Airway epithelial cell (primary cell): ENCODE data around the gene CD160. TPM values are rescaled to one million over a fixed set of nuclear protein-coding genes. Genes with fewer than 3 reads are reported as not detected.

Source experiments
- total RNA-seq: library from RNA; depleted of rRNA; stranded (reverse); fragments of >200 nt; gene quantifications from 2 replicates; pipeline ENCODE4 v1.2.3, GENCODE V29; 2015

The CD160 gene, protein sequence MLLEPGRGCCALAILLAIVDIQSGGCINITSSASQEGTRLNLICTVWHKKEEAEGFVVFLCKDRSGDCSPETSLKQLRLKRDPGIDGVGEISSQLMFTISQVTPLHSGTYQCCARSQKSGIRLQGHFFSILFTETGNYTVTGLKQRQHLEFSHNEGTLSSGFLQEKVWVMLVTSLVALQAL
- not detected in 2 replicates for total RNA-seq

DNA sequence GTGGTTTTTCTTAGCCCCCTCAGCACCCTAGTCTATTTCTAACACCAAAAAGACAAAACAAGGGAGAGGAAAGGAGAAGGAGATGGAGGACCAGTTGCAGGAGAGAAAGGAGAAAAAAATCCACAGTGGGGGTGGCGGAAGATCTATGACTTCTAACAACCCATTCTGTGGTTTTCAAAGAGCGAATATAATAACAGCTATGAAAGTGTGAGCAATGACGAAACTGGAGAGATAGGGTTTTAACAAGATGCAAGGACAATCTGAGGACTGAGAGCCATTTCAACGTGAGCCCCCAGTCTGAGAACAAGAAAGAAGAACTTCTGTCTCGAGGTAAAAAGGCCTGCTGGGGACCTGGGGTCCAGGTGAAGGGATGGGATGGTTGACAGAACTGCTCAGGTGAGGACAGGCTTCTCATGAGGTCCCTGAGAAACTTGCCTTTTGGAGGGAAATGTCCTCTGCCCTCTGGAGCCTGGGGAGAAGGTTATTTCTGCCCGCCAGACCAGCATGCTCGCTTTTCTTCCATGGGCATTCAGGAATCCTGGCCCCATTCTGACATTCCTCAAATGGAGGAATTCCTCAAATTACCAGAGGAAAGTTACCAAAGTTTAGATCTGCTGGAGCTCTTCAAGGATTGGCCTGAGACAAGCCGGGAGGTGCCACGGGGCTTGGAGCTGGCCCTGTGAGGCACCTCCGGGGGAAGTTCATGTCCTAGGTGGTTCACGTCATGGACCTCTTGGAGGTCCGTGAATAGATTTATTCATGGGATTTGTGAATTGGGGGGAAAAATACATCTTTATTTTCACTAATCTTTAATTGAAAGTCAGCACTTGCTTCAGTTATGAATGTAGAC is at the start of gene CD160:
Gene CD160, plus strand, starts transcription at position 270 of the 850 bp plus-strand sequence. CDS start 8,829 bp downstream, outside the sequence.

DNA sequence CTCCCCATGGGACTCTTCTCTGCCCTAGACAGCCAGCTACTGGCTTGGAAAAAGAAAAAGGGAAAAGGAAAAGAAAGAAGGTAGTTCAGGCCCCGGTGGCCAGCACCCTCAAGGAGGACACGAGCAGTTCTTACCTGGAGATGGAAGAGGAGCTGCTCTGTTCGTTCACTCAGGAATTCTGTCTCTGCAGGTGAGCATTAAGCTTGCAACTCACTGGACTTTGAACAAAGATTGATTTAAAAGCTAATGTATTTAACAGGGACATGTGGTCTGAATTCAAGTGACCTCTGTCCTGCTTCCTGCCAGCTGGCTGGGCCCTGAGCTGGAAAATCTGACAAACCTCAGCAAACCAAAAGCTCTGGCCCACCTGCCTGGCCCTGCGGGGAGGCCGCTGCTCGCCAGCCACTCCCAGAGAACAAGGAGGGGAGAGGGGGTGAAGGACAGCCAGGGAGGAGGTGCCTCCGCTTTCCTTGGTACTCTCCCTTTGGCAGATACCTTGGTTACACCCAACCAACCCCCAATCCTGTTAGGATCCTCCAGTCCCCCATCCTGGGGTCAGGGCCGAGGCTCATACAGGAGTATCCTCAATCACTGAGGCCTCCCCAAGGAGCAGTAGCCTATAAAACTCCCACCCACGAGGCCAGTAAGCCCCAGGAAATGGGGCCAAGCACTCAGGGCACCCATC is 12.0 kb upstream of the CD160 start, which contains the start of gene PDZK1:
Gene PDZK1, minus strand, starts transcription at position 186 of the 685 bp plus-strand sequence. CDS start 19,347 bp downstream, outside the sequence.

Other genes starting within 250 kb of the CD160 start
- 15.9 and 27.6 TPM in 2 replicates for gene GPR89A, start 111.5 kb upstream of the CD160 start, total RNA-seq
- 0.42 and 0.56 TPM in 2 replicates for gene PDZK1, start 12.1 kb upstream of the CD160 start, total RNA-seq
- gene RNF115, start 104.6 kb downstream of the CD160 start, total RNA-seq: 4.0 and 5.9 TPM in 2 replicates
- 21.5 and 26.1 TPM in 2 replicates for gene POLR3C, start 104.7 kb downstream of the CD160 start, total RNA-seq
- 2.5 and 5.1 TPM in 2 replicates for gene NUDT17, start 126.1 kb downstream of the CD160 start, total RNA-seq
- gene PIAS3, start 139.6 kb downstream of the CD160 start, total RNA-seq: 36.7 and 53.5 TPM in 2 replicates
- 16.9 and 19.6 TPM in 2 replicates for gene ANKRD35, start 166.4 kb downstream of the CD160 start, total RNA-seq
- gene ITGA10, start 190.6 kb downstream of the CD160 start, total RNA-seq: 0.65 and 1.4 TPM in 2 replicates
- 28.5 and 31.9 TPM in 2 replicates for gene PEX11B, start 199.2 kb downstream of the CD160 start, total RNA-seq
- gene RBM8A, start 208.0 kb downstream of the CD160 start, total RNA-seq: 173 and 381 TPM in 2 replicates
- 11.7 and 11.8 TPM in 2 replicates for gene LIX1L, start 238.5 kb downstream of the CD160 start, total RNA-seq
- gene ANKRD34A, start 245.1 kb downstream of the CD160 start, total RNA-seq: 0.28 and 0.49 TPM in 2 replicates
- gene POLR3GL, start 245.2 kb downstream of the CD160 start, total RNA-seq: 10.9 and 14.2 TPM in 2 replicates